NCI-H345 treated with DMSO at 0.1 percent for 48 hours (cell line): ENCODE results near the gene DPP8.

Experiments used
- DNase-seq: peaks from one replicate; lab custom pipeline; 2025; ENCODE audit not compliant: unreplicated experiment; lab: John Stamatoyannopoulos, UW

DPP8 gene

DNA sequence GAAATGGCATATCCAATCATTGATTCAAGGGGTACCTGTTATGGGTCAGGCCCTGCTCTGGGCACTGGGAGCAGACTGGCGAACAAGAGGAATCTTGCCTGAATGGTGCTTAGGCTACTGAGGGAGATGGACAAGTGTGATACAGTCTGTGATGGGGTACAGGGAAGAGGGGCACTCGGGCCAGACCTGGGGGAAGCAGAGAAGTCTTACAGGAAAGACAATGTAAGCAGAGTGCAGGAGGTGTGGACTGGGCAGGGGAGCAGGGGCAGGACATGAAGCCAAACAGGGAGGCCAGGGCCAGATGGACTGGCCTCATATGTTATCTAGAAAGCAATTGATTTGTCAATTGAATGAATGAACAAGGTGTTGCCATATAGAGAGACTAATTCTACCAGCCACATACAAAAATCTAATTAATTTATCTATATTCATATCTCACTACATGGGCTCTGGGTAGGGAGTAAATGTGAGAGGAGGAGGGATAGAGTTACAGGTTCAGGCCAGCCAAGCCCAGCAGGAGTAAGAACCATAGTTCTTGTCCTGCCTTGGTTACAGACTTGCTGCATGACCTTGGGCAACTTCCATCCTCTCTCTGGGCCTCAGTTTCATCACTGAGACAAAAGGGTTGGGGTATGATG lies 91.2 kb downstream of the DPP8 start:
- DNase-seq: no peak

DNA sequence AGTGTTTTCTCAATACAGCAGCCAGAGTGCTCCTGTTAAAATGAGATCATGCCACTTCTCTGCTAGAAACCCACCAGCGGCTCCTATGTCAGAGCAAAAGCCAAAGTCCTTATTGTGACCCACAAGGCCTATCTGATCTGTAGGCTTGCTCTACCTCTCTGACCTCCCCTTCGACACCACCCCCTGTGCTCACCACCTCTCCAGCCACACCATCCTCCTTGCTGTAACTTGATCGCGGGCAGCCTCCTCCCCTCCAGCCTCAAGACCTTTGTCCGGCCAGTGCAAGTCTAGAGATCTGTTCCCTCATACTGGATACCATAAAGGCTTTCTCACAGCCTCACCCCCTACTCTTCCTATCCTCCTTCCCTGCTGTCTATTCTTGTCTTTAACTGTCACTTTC lies 92.8 kb downstream of the DPP8 start:
- no peak for DNase-seq

DNA sequence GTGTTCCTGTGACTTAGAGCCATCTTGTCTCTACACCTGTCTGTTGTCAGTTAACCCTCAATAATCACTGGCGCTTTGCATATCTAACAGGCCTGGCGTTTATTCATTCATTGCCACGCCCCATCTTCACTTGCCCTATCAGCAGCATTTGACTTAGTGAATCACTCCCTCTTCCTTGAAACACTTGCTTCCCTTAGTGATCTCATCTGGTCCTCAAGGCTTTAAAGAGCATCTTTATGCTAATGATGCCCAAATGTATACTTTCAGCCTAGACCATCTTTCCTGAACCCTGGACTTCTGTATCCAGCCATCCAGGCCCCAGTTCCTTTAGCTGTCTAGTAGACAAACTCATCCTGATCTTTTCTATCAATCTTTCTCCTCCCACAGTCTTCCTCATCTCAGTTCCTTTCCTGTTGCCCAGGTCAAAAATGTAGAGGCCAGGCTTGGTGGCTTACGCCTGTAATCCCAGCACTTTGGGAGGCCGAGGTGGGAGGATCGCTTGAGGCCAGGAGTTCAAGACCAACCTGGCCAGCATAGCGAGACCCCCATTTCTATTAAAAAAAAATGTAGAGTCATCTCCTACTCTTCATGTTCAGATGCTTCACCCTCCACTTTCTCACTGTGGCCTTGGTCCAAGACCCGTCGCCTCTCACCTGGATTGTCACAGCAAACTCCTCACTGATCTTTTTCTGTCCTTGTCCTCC lies 93.4 kb downstream of the DPP8 start:
- DNase-seq: no peak

DNA sequence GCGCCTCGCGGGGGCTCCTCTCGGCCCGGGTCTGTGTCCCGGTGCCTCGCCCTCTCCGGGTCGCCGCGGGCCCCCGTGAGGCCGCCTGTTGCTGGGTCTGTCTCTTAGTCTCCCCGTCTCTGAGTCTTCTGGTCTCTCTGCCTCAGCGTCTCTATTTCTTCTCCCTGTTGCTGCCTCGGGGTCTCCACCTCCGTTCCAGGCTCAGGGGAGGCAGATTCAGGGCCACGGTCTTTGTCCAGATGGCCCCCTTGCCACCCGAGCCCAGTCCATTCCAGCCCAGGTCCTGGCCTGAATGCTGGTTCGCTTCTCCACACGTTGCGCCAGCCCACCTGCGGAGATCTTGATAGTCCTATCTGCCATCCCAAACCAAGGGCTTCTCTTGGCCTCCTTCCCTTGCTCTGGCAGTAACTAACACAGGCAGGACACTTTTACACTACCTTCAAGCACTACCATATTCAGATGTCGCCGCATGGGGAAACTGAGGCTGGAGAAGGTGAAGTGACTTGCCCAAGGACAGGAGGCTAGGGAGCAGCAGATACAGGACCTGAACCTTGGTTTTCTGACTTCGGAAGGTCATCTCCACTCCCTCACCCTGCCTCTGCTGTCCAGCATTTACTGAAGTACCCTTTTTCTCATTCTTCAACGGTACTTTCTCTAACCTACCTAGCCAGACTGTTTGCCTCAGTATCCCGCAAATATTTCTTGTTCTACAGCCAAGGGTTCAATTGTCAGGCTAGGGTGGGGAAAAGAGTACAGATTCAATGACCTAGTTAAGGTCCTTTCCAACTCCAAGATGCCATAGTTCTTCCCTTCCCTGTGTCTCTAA lies 94.1 kb downstream of the DPP8 start:
- DNase-seq: no peak

DNA sequence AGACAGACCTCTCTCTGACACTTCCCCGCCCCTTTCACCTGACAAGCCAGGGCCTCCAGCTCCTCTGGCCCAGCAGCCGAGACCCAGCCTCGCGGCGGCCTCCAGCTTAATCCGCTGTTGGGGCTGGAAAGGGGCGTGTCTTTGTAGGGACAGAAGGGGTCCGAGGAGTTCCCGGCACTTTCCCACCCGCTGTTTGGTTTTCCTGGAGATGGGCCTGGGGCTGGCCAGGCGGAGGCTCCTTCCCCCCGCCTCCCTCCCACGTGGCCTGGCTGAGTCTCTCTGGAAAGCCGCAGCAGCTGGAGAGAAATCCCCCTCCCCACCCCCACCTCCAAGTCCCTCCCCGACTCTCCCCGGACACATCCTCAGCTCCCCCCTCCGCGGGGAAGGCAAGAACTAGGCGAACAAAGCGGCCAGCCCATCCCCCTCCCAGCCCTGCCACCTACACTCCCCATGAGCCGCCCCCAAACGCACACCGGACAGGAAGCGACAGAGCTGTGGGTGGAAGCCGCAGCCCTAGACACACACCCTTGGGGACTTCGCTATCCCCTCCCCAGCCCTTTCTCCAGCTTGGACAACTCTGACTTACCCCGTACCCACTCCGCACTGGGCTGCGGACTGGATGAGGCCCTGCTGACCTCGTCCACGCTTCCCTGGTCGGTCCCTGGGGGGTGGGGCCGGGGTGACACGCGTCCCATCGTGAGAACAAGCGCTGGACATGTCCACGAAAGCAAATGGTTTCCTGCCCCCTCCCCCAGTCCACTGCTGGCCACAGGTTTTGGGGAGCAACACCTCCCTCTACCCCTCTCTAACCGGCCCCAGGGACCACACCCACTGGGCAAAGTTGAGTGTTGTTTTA lies 95.9 kb downstream of the DPP8 start:
- DNase-seq: no peak

DNA sequence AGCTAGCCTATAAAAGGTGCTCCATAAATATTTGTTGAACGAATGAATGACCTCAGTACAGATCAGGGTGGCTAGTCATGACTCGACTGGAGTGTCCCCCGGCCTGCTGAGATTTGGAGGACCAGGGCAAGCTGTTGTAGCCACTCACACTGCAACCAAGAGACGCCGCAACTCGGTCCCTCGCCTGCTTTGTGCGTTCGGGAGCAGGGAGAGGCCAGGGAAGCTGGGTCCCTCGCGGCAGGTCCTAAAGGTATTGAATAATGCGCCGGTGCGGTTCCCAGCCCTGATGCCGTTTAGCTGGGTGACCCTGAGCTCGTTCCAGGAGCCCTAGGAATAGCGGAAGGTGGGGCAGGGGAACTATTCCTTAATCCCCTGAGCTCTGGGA lies 96.5 kb downstream of the DPP8 start:
- DNase-seq: no peak

DNA sequence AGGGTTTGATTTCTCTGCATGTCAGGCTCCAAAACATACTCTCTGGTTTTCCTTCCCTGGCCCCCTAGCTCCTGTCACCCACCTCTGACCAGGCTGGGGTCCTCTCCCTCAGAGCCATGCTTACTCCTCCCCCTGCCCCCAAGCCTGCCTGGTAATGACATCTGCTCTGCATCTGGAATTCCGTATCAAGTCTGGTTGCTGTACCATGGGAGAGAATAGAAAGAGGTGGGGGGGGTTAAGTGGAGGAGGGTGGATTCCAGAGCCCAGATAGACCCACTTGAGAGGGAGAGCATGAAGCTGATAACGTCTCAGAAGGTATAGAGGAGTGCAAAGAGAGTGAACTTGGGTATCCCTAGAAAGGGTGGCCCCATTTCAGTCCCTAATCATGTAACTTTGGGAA lies 98.9 kb downstream of the DPP8 start:
- DNase-seq: no peak

DNA sequence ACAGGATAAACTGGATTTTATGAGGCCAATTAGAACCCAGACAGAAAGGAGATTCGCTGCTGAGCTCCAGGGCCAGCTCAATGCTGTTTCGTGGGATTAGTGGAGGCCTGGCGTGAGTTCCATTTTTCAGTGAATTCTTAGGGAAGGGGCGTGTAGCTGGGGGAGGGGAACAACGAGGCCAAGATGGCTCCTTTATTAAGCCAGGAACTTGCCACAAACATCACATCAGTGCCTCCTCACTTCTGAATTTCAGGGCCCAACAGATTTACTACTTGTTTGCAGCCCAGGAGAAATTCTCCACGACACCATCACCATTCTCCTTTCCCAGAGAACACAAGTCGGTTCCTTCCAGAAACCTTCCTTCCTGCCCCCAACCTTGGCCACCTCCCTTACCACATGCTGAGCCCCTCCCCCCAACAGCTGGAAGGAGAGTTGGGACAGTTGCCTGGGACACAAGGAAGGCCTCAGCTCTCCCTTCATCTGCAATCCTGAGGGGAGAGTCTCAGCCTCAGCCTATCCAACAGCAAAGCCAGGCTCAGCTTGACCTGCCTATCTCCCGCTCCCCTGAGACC lies 100.6 kb downstream of the DPP8 start:
- no peak for DNase-seq

DNA sequence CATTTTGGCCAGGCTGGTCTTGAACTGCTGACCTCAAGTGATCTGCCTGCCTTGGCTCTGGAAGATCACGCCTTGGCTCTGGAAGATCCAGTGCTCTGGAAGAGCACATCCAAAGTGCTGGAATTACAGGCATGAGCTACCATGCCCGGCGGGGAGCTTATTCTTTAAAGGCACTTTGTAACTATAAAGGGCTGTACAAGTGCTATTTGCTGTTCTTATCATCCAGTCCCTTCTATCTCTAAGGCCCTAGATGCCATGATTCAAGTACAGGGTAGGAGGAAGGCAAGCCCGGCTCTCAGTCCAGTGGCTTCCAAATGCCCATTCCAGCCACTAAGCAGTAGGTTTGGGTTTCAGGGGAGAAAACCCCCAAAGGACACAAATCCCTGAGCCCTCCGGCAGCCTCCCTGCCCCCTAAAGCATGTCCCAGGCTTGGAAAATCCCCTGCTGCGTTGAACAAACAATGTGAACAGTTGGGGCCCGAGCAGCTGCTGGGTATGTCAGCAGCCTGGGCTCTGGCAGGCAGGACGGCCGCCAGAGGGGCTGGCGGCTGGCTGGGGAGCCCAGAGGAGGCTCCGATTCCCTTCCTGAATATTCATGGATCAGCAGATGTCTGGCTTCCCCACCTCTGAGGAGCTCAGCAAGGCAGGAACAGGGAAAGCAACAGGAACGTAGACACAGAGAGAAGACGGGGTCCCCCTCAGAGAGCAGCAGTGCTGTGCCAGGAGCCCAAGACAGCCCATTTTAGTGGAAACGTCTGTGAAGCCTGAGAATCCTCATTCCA lies 102.5 kb downstream of the DPP8 start:
- DNase-seq: peak; percentile 80

DNA sequence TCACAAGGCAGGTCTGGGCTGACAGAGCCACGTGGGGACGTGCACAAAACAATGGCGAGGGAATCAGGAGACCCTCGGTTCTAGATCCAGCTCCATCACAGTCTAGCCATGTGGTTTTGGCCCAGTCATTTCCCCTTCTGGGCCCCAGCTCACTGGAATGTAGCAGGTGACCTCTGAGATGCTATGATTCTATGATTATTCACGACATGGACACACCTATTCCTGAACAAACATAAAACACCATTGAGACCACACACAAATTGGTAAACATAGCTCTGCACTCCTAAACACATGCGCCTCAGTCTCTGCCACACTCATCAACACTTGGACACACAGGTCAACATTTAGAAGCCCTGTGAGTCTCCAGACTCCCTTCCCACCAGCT lies 103.7 kb downstream of the DPP8 start:
- no peak for DNase-seq

DNA sequence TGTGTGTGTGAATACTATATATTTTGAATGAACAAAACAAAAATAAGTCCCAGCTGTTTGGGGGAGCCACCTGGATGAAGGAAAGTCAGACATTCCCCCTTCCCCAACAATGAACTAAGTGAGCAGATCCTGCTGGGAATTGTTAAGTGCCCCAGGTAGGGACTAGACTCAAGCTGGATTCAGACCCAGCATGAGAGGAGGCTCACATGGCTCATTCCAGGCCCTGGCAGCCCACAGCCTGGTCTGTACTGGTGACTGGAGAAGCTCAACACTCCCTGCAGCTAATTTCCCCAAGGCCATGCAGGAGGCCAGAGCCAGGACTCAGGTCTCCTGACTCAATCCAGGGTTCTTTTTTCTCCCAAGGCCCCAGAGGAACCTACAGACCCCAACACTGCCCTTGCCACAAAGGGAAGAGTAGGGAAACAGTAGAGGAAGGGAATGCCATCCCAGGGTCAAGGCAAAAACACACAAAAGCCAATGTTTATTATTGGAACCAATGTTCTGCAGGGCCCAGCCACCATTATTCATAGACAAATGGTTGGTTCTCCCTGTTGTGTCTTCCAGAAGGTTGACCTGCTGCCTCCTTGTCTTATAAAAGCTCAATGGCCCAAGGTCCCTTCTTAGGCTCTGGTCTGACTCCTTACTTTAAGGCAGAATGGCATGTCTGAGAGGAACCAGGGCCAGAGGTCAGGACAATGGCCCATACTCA lies 104.3 kb downstream of the DPP8 start:
- no peak for DNase-seq

DNA sequence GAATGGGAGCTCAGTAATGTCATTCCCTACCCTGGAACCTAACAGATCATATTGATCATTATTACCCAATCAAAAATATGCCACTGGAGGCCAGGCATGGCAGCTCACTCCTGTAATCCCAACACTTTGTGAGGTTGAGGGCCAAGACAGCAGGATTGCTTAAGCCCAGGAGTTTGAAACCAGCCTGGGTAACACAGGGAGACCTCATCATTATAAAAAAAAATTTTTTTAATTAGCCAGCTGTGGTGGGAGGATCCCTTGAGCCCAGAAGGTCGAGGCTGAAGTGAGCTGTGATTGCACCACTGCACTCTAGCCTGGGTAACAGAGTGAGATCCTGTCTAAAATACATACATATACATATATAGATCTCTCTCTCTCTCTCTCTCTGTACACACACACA lies 104.9 kb downstream of the DPP8 start:
- no peak for DNase-seq

DNA sequence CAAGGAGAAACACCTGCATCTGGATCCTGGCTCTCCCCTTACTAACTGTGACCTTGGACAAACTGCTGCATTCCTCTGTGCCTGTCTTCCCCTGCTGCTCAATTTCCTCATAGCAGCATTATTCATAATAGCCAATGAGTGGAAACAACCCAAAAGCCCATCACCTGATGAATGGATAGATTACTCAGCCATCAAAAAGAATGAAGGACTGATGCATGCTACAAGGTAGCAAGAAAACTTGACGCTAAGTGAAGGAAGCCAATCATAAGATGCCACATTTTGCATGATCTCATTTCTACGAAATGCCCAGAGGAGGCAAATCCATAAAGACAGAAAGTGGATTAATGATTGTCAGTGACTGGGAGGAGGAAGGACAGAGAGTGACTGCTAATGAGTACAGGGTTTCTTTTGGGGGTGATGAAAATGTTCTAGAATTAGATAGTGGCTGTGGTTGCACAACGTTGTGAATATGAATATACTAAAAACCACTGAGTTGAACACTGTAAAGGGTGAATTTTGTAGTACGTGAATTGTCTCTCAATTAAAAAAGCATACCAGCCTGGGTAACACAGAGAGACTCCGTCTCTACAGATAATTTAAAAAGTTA lies 105.9 kb downstream of the DPP8 start:
- no peak for DNase-seq

DNA sequence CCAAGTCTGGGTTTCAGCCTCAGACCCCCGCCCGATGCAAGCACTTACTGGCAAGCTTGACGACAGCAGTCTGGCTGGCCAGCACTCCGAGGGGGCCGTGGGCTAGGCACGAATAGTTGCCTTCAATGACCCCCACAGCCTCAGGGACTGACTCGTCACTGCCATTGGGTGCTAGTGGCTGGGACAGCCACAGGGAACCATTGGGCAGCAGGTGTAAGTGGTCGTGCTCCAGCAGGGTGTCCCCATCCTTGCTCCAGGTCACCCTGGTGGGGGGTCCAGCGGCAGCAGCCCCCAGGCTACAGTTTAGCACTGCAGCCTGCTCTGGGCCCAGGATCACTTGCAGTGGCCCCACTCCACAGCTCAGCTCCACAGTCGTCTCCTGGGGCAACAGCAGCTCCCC lies 106.5 kb downstream of the DPP8 start:
- no peak for DNase-seq

DNA sequence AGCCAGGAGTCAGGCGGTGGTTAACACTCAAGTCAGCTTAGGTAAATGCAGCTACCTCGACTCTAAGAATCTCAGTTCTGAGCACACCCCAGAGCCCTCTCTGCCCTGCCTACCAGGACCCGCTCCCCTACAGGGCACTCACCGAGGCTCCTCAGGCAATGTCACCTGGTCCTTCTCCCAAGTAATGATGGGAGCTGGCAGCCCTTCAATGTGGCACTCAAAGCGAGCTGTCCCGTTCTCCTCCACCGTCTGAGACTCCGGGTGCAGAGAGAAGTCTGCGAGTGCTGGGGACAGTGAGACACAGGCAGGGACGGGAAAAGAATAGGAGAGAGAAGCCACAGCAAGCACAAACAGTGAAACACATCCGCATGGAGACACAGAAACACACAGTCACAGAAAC lies 107.5 kb downstream of the DPP8 start:
- DNase-seq: no peak

DNA sequence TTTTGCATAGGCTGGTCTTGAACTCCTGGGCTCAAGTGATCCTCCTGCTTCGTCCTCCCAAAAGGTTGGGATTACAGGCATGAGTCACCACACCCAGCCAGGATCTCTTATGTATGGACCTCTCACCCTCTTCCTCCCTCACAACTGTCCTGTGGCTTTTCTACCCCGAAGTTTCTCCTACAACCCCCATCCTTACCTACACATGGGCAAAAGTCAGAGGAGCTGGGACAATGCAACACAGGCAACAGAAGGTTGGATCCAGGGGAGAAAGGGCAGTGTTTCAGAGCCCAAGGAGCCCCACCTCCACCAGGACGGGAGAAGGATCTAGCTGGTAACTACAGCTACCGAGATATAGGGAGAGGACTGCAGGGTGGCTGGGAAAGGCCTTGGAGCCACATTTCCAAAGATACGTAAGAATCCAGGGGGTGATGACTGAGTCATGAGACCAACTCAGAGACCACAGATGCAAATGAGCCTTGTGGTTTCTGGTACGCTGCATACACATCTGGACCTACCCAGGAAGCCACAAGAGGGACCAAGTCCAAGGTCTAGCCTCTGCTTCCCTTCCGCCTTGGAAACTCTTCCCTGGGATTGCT lies 108.4 kb downstream of the DPP8 start:
- DNase-seq: no peak

DNA sequence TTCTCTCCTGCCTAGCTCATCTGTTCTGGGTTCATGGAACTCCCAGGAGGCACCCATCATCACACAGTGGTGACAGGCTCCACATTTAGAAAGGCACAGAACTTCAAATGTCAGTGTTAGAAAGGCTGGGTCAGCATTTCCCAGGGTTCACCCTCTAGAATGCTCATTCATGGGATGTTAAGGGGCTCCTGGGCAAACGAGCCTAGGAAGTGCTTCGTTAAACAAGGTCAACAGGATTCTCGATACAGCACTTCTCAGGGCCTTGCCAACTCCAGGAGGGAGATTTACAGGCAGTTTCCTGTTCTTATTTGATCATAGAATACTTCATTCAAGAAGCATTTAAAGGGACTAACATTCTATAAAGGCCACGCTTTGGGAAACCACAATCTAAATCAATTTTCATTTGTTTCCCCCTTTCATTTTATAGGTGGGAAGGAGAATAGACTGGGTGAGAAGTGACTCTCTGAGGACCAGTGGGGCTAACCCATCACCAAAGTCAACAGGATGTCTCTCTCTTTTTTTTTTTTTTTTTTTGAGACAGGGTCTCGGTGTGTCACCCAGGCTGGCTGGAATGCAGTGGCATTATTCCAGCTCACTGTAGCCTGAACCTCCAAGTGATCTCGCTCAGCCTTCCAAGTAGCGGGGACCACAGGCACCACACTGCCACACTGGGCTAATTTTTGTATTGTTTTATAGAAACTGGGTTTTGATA lies 109.0 kb downstream of the DPP8 start:
- no peak for DNase-seq

DNA sequence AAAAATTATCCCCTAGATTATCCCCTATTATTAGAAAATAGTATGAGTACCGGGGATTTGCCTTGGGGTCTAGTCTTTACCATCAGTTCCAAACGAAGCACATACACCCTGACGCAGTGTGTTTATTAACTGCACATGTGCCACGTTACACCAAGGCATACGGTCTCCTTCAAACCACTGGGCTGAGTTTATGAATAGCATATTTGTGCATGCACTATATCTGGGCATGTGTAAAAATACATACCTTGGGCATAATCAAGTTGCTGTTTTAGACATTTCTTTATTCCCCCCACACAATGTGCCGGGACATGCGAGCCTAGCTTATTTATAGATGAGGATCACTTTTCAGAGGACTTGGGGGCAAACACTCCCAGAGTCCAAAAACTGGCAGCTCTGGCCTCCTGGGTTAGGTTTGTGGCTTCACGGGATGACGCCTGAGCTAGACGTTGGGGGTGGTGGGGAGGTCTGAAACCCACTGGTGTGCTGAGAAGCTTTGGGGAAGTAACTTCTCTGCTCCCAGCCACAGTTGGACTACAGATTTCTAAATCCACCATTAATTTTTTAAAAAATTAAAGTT lies 111.0 kb downstream of the DPP8 start:
- no peak for DNase-seq
